GM23338 (cell line): ENCODE data around the gene GAS2. TPM values are rescaled to one million over a fixed set of nuclear protein-coding genes. Genes with fewer than 3 reads are reported as not detected.

ENCODE experiments used
- ATAC-seq: fragments of 200-7000 bp; cut with Tn5 transposase; 3 replicates; pipeline ENCODE4 v1.9.1; 2020
- DNase-seq: peaks from one replicate; pipeline ENCODE4 v3.0.0-alpha.2; 2015; ENCODE audit warnings: low spot score
- H2AFZ ChIP-seq: fragments of 200-600 bp; sonication (generic); 2 replicates; pipeline ENCODE4 v1.8.0; 2016; ENCODE audit warnings: antibody characterized with exemption, mild to moderate bottlenecking, moderate library complexity
- H3F3A ChIP-seq: fragments of 200-600 bp; sonication (generic); replicated peaks from 2 replicates; pipeline ENCODE4 v1.8.0; 2017; ENCODE audit warnings: antibody characterized with exemption, mixed run types, low read depth
- H3K27ac ChIP-seq: fragments of 200-600 bp; sonication (generic); 2 replicates; pipeline ENCODE4 v1.6.1; 2016; ENCODE audit warnings: low read depth
- H3K27me3 ChIP-seq: fragments of 200-600 bp; sonication (generic); 2 replicates; pipeline ENCODE4 v1.8.0; 2016; ENCODE audit warnings: mild to moderate bottlenecking, mixed run types, moderate library complexity; ENCODE audit not compliant: insufficient read depth
- H3K36me3 ChIP-seq: fragments of 200-600 bp; sonication (generic); 2 replicates; pipeline ENCODE4 v1.8.0; 2016; ENCODE audit warnings: mild to moderate bottlenecking; ENCODE audit not compliant: insufficient read depth
- H3K4me1 ChIP-seq: fragments of 200-600 bp; sonication (generic); 2 replicates; pipeline ENCODE4 v1.8.0; 2016; ENCODE audit warnings: mild to moderate bottlenecking, moderate library complexity; ENCODE audit not compliant: insufficient read depth
- H3K4me2 ChIP-seq: fragments of 200-600 bp; sonication (generic); 2 replicates; pipeline ENCODE4 v1.7.1; 2017; ENCODE audit warnings: mixed run types
- H3K4me3 ChIP-seq: fragments of 200-600 bp; sonication (generic); 2 replicates; pipeline ENCODE4 v1.6.1; 2016; ENCODE audit warnings: mixed run types
- H3K79me2 ChIP-seq: fragments of 200-600 bp; sonication (generic); replicated peaks from 2 replicates; pipeline ENCODE4 v1.8.0; 2017; ENCODE audit warnings: mild to moderate bottlenecking; ENCODE audit not compliant: insufficient read depth
- H3K9me2 ChIP-seq: fragments of 200-600 bp; sonication (generic); 2 replicates; pipeline ENCODE4 v1.8.0; 2017; ENCODE audit not compliant: insufficient read depth
- H4K20me1 ChIP-seq: fragments of 200-600 bp; sonication (generic); replicated peaks from 2 replicates; pipeline ENCODE4 v1.8.0; 2017; ENCODE audit warnings: mild to moderate bottlenecking; ENCODE audit not compliant: insufficient read depth
- H3K27ac Mint-ChIP-seq: 2 replicates; pipeline ENCODE4 v1.8.0; 2020; ENCODE audit warnings: inconsistent platforms, mild to moderate bottlenecking, moderate library complexity, mixed read lengths
- H3K27me3 Mint-ChIP-seq: 3 replicates; pipeline ENCODE4 v1.8.0; 2022; ENCODE audit warnings: low read depth, mild to moderate bottlenecking, moderate library complexity, mixed read lengths, inconsistent platforms; ENCODE audit not compliant: insufficient read depth, poor library complexity
- H3K36me3 Mint-ChIP-seq: 3 replicates; pipeline ENCODE4 v1.8.0; 2021; ENCODE audit warnings: low read depth, mild to moderate bottlenecking, inconsistent platforms, moderate library complexity, mixed read lengths
- H3K4me1 Mint-ChIP-seq: 3 replicates; pipeline ENCODE4 v1.8.0; 2020; ENCODE audit warnings: mild to moderate bottlenecking, inconsistent platforms, mixed read lengths
- H3K4me3 Mint-ChIP-seq: 3 replicates; pipeline ENCODE4 v1.8.0; 2021; ENCODE audit warnings: moderate library complexity, mild to moderate bottlenecking, inconsistent platforms, mixed read lengths
- H3K9me3 Mint-ChIP-seq: 3 replicates; pipeline ENCODE4 v1.8.0; 2020; ENCODE audit warnings: moderate library complexity, mild to moderate bottlenecking, inconsistent platforms, mixed read lengths
- CREB1 ChIP-seq: fragments of 250-450 bp; sonication (Bioruptor Pico); IDR thresholded peaks from 2 replicates; pipeline ENCODE4 v1.5.0; 2020; ENCODE audit warnings: low read depth, mild to moderate bottlenecking, moderate library complexity
- ETS1 ChIP-seq: IDR thresholded peaks from 2 replicates; pipeline ENCODE4 v1.6.1; 2016; ENCODE audit warnings: antibody characterized with exemption
- EZH2 ChIP-seq: fragments of 200-600 bp; sonication (generic); IDR thresholded peaks from one replicate; pipeline ENCODE4 v1.8.0; 2017; ENCODE audit warnings: antibody characterized with exemption, mild to moderate bottlenecking, low read depth; ENCODE audit not compliant: unreplicated experiment
- EZH2phosphoT487 ChIP-seq: fragments of 200-600 bp; sonication (generic); IDR thresholded peaks from one replicate; pipeline ENCODE4 v1.8.1; 2018; ENCODE audit warnings: antibody characterized with exemption; ENCODE audit not compliant: unreplicated experiment
- NANOG ChIP-seq: IDR thresholded peaks from 2 replicates; pipeline ENCODE4 v1.6.1; 2016; ENCODE audit warnings: antibody characterized with exemption, borderline replicate concordance
- ZNF114 ChIP-seq: fragments of 250-450 bp; sonication (Bioruptor Pico); IDR thresholded peaks from 2 replicates; pipeline ENCODE4 v1.5.0; 2020; ENCODE audit warnings: mild to moderate bottlenecking, moderate library complexity
- ZNF462 ChIP-seq: fragments of 250-450 bp; sonication (Bioruptor Pico); IDR thresholded peaks from 2 replicates; pipeline ENCODE4 v1.5.0; 2020; ENCODE audit warnings: mild to moderate bottlenecking, moderate library complexity
- polyA plus RNA-seq: library from polyadenylated mRNA; unstranded; fragments of >200 nt; fragmentation: Nextera tagmentation; extraction: Ambion mirVana; gene quantifications from 2 replicates; pipeline ENCODE4 v1.2.1, GENCODE V29; 2016
- total RNA-seq: library from RNA; depleted of rRNA; stranded (reverse); fragments of >200 nt; shearing (Covaris generic); gene quantifications from 2 replicates; pipeline ENCODE4 v1.2.3, GENCODE V29; 2014
- TF ChIP-seq, protein P1 (sequence below): IDR thresholded peaks from one replicate; pipeline ENCODE4 v1.6.1; 2018; ENCODE audit warnings: antibody characterized with exemption; ENCODE audit not compliant: unreplicated experiment

Gene GAS2
- total and polyA plus RNA-seq, 2 experiments from 2014 or later: 2.6 to 6.7 TPM

GRCh38 chr11:22713336-22713735 is 46.9 kb downstream of the GAS2 start:
- Histone ChIP-seq H3K27me3 (no peaks in the 10 kb centered on the region), H3F3A (no peaks in the 10 kb centered on the region), H4K20me1 (no peaks in the 10 kb centered on the region), H3K9me2 (no peaks in the 10 kb centered on the region), H3K79me2 (no peaks in the 10 kb centered on the region), H3K27ac (no peak overlapping the region), H3K4me1 (no peaks in the 10 kb centered on the region), H3K4me2 (no peak overlapping the region), H3K36me3 (no peaks in the 10 kb centered on the region), H3K4me3 (no peak overlapping the region), H2AFZ (no peak overlapping the region)
- Mint-ChIP-seq H3K27me3 (no peaks in the 10 kb centered on the region), H3K27ac (no peak overlapping the region), H3K9me3 (no peaks in the 10 kb centered on the region; the same call in 1 of the 3 replicates), H3K36me3 (no peaks in the 10 kb centered on the region), H3K4me1 (no peaks in the 10 kb centered on the region), H3K4me3 (no peak overlapping the region)
- TF ChIP-seq ZNF462 (CRISPR knock-in tag) (no peak), EZH2 (no peak), EZH2phosphoT487 (no peak), ETS1 (no peak), CREB1 (CRISPR knock-in tag) (no peak), ZNF114 (CRISPR knock-in tag) (no peak), NANOG (no peak)
- TF ChIP-seq, protein P1, sequence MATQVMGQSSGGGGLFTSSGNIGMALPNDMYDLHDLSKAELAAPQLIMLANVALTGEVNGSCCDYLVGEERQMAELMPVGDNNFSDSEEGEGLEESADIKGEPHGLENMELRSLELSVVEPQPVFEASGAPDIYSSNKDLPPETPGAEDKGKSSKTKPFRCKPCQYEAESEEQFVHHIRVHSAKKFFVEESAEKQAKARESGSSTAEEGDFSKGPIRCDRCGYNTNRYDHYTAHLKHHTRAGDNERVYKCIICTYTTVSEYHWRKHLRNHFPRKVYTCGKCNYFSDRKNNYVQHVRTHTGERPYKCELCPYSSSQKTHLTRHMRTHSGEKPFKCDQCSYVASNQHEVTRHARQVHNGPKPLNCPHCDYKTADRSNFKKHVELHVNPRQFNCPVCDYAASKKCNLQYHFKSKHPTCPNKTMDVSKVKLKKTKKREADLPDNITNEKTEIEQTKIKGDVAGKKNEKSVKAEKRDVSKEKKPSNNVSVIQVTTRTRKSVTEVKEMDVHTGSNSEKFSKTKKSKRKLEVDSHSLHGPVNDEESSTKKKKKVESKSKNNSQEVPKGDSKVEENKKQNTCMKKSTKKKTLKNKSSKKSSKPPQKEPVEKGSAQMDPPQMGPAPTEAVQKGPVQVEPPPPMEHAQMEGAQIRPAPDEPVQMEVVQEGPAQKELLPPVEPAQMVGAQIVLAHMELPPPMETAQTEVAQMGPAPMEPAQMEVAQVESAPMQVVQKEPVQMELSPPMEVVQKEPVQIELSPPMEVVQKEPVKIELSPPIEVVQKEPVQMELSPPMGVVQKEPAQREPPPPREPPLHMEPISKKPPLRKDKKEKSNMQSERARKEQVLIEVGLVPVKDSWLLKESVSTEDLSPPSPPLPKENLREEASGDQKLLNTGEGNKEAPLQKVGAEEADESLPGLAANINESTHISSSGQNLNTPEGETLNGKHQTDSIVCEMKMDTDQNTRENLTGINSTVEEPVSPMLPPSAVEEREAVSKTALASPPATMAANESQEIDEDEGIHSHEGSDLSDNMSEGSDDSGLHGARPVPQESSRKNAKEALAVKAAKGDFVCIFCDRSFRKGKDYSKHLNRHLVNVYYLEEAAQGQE: no peak
- no peak for ATAC-seq
- DNase-seq: no peak
